ENCODE results near the gene ZFHX2. TPM values are rescaled to one million over a fixed set of nuclear protein-coding genes. Genes with fewer than 3 reads are reported as not detected.

ZFHX2 gene
- total RNA-seq, 1 donor from 2014 or later = 0.81 TPM

GRCh38 chr14:23513005-23513817 is 38.4 kb downstream of the ZFHX2 start:
- DNase-seq (ENCODE audit: low read depth) = no peak
- no peak overlapping the region for H3K4me3 ChIP-seq (ENCODE audit: low read depth, low read length)
- TF ChIP-seq, protein P1, sequence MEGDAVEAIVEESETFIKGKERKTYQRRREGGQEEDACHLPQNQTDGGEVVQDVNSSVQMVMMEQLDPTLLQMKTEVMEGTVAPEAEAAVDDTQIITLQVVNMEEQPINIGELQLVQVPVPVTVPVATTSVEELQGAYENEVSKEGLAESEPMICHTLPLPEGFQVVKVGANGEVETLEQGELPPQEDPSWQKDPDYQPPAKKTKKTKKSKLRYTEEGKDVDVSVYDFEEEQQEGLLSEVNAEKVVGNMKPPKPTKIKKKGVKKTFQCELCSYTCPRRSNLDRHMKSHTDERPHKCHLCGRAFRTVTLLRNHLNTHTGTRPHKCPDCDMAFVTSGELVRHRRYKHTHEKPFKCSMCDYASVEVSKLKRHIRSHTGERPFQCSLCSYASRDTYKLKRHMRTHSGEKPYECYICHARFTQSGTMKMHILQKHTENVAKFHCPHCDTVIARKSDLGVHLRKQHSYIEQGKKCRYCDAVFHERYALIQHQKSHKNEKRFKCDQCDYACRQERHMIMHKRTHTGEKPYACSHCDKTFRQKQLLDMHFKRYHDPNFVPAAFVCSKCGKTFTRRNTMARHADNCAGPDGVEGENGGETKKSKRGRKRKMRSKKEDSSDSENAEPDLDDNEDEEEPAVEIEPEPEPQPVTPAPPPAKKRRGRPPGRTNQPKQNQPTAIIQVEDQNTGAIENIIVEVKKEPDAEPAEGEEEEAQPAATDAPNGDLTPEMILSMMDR (conservative IDR thresholded peaks at IDR 0.05; ENCODE audit: low read depth, low read length) = no peak

DNA sequence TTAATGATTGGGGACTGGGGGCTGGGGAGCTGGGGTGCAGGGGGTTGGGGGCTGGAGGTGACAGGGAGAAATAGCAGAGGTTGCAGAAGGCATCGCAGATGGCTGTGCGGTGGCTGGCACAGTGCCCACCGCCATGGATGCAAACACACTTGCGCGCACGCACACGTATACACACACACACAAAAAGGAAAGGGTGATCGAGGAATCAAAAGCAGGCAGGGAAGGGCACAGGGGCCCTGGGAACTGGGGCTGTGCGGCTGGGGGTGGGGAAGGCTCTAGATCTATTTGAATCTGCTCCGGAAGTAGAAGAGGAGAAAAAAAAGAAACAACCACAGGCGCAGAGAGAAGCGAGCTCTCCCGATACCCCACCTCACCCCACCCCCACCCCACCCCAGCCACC is 39.4 kb downstream of the ZFHX2 start:
- TF ChIP-seq, protein P1 (conservative IDR thresholded peaks at IDR 0.05; ENCODE audit: low read depth, low read length) = no peak
- H3K4me3 ChIP-seq (ENCODE audit: low read depth, low read length) = no peak overlapping the region
- no peak for DNase-seq (ENCODE audit: low read depth)

GRCh38 chr14:23494223-23494622 is 57.3 kb downstream of the ZFHX2 start:
- no peak overlapping the region for H3K4me3 ChIP-seq (ENCODE audit: low read depth, low read length)
- TF ChIP-seq, protein P1 (conservative IDR thresholded peaks at IDR 0.05; ENCODE audit: low read depth, low read length) = no peak
- no peak for DNase-seq (ENCODE audit: low read depth)

DNA sequence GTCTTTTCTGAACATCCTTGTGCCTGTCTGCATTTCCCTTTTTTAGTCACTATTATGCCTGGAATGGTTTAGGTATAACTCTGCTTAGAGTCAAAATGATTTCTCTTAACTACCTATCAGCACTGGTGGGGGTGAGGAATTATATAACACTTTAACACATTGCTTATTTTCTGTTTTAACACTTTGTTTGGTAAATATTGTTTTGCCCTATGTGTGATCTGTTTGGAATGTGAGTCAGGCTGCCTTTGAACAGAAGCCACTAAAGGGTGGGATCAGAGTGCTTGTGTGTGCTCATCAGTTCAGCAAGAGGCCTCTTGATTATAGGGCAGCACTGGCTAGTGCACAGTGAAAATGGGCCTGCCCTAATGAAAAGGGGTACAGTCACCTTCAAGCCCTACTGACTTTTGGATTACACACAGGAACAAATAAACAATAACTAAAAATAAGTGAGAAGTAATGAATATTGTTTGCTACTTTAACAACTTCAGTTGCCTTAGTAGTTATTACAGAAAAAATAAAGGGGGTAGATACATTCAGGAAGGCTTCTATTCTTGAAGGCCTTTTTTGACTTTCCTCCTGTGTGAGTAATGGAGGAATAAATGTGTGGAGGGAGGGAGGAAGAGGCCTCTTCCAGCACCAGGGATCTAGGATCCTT is 58.8 kb downstream of the ZFHX2 start:
- H3K4me3 ChIP-seq (ENCODE audit: low read depth, low read length) = no peak overlapping the region
- TF ChIP-seq, protein P1 (conservative IDR thresholded peaks at IDR 0.05; ENCODE audit: low read depth, low read length) = no peak
- DNase-seq (ENCODE audit: low read depth) = no peak

DNA sequence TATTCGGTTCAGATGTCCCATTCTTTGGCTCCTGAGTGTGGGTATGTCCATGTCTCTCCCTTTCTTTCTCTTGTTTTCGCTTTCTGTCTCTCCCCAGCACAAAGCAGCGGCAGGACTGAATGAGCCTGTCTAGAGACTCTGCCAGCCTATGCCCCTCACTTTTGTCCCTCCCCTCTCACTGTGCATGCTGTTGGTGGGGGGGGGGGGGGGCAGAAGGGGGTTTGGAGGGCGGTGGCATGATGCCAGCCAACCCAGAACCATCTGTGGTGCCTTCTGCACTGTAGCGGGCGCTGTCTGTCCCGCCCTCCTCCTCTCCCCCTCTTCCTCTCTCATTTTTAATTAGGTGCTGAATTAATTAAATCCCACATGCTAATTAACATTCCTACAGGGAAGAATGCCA is 64.3 kb downstream of the ZFHX2 start:
- H3K4me3 ChIP-seq (ENCODE audit: low read depth, low read length) = no peak overlapping the region
- TF ChIP-seq, protein P1 (conservative IDR thresholded peaks at IDR 0.05; ENCODE audit: low read depth, low read length) = no peak
- no peak for DNase-seq (ENCODE audit: low read depth)

- DNase-seq (ENCODE audit: low read depth) = no peak
- no peak overlapping the region for H3K4me3 ChIP-seq (ENCODE audit: low read depth, low read length)
- TF ChIP-seq, protein P1 (conservative IDR thresholded peaks at IDR 0.05; ENCODE audit: low read depth, low read length) = no peak
Observed at GRCh38 chr14:23486036-23486435, 65.5 kb downstream of the ZFHX2 start.
